Choroid plexus epithelial cell (primary cell): Measurements from ENCODE around the gene ZNF33B.

Source experiments
- DNase-seq: peaks from one replicate; pipeline ENCODE4 v3.0.0-alpha.2; 2010; ENCODE audit warnings: low read depth
- H3K4me3 ChIP-seq: 2 replicates; pipeline ENCODE4 v1.5.1; 2011; ENCODE audit warnings: low read depth, mild to moderate bottlenecking, control low read depth, low read length, moderate library complexity
- TF ChIP-seq, protein P1 (sequence below): conservative IDR thresholded peaks from 2 replicates; pipeline ENCODE4 v1.5.1; 2011; ENCODE audit warnings: low read depth, mild to moderate bottlenecking, control low read depth, inconsistent platforms, low read length, moderate library complexity

ZNF33B gene

DNA sequence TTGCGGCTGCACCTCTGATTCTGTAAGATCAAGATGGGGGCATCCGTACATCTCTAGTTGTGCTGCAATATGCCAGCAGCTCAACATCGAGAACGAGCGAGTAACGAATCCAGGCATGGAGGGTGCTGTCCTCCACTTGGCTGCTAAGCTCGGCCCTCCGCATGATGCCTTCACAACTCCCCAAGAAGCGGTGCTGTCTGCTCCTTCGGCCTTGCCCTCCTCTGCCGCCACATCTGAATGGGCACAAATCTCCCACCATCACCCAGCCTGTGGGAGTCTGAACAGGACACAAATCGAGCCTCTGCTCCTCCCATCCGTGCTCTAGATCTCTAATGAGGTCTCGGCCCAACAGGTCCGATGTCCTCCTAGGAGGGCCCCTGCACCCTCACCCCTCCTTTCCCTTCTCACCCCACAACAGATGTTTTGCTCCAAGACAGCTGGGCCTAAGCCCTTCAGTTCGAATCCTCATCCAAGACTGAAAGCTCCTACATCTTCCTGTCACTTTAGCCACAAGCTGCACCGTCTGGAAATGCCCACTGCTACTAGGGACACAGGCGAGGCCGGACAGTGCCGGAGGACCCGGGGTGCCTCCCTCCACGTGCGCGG, 86.7 kb downstream of the ZNF33B start:
- H3K4me3 ChIP-seq, result peak overlapping the region; percentile 73
- TF ChIP-seq, protein P1, sequence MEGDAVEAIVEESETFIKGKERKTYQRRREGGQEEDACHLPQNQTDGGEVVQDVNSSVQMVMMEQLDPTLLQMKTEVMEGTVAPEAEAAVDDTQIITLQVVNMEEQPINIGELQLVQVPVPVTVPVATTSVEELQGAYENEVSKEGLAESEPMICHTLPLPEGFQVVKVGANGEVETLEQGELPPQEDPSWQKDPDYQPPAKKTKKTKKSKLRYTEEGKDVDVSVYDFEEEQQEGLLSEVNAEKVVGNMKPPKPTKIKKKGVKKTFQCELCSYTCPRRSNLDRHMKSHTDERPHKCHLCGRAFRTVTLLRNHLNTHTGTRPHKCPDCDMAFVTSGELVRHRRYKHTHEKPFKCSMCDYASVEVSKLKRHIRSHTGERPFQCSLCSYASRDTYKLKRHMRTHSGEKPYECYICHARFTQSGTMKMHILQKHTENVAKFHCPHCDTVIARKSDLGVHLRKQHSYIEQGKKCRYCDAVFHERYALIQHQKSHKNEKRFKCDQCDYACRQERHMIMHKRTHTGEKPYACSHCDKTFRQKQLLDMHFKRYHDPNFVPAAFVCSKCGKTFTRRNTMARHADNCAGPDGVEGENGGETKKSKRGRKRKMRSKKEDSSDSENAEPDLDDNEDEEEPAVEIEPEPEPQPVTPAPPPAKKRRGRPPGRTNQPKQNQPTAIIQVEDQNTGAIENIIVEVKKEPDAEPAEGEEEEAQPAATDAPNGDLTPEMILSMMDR, result no peak
- DNase-seq, result peak; percentile 5

DNA sequence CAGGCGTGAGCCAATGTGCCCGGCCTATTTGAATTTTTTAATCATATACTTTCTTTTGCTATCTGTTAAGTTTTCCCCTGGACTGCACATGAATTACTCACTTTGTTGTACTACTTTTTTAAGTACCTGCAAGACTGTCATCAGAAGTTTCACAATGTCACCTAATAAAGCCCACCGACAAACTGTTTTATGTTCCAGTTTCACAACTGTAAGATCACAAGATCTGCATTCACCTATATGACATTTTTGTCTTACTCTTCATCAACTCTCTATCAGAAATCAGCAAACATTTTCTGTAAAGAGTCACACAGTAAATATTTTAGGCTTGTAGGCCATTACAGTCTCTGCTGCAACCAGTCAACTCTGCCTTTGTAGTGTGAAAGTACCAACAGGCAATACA, 88.5 kb downstream of the ZNF33B start:
- H3K4me3 ChIP-seq, result no peak overlapping the region
- no peak for DNase-seq
- TF ChIP-seq, protein P1, result no peak

DNA sequence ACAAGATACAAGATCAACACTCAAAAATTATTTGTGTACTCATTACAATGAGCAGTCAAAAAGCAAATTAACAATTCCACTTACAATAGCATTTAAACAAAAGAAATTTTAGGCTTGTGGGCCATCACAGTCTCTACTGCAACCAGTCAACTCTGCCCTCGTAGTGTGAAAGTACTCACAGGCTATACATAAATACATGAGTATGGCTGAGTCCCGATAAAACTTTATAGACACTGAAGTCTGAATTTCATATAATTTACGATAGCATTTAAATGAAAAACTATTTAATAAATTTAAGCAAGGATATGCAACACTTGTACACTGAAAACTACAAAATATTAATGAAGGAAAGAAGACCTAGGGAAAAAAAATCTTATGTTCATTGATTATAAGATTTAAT, 90.1 kb downstream of the ZNF33B start:
- TF ChIP-seq, protein P1, result no peak
- no peak overlapping the region for H3K4me3 ChIP-seq
- no peak for DNase-seq

DNA sequence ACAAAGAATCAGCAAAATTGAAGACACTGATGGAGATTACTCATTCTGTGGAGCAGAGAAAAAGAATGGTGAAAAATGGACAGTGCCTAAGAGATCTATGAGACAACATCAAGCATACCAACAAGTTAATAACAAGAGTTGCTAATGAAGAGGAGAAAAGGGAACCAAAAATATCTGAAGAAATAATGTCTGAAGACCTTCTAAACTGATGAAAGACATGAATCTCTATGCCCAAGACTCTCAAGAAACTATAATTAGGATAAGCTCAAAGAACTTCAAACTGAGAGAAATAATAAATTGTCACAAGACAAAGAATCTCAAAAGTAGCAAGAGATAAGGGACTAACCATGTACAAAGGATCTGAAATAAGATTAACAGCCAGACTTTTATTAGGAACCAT, 93.4 kb downstream of the ZNF33B start:
- TF ChIP-seq, protein P1, result no peak
- no peak overlapping the region for H3K4me3 ChIP-seq
- DNase-seq, result no peak

DNA sequence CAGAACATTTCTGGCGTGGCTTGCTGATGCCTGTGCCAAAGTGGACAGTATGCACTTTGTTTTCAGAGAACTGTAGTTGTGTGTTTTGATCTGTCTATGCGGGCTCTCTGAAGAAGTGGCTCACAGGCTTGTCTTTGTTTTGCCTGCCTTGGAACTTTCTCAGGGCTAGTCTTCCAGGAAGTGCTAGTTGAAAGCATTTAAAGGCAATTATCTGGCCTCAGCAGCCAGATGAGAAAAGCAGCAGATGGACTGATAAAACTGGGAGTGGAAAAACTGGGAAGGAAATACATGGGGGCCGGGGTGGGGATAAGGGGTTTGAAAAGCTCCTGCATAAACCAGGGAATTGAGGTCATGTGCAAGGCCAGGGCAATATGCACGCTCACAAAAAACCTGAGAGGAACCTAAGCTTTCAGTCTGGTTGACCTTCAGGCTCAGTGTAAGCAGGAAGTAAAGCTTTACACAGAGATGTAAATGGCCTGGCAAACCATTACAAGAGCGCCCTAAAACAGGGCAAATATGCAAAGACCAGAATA, 94.5 kb downstream of the ZNF33B start:
- TF ChIP-seq, protein P1, result no peak
- H3K4me3 ChIP-seq, result no peak overlapping the region
- DNase-seq, result no peak
